Aorta (tissue), 5 donors: Measurements from ENCODE around the gene AGAP1. TPM values are rescaled to one million over a fixed set of nuclear protein-coding genes. Genes with fewer than 3 reads are reported as not detected.

Experiments used
- ATAC-seq: fragments of 200-7000 bp; cut with Tn5 transposase; one replicate; pipeline ENCODE4 v1.9.1; 2022; ENCODE audit warnings: moderate library complexity; ENCODE audit not compliant: low FRiP score
- DNase-seq, 2 donors: peaks; one replicate each; pipeline ENCODE4 v3.0.0-alpha.2; 2020
- H3K27ac ChIP-seq, 2 donors: one replicate each; pipeline ENCODE4 v1.5.1; 2013; ENCODE audit warnings: low read length in 2 of 2, mild to moderate bottlenecking in 2 of 2, moderate library complexity in 2 of 2, control low read depth in 1 of 2, inconsistent platforms in 1 of 2, low read depth in 1 of 2
- H3K27me3 ChIP-seq, 2 donors: one replicate each; pipeline ENCODE4 v1.6.1; 2013; ENCODE audit warnings: control low read depth in 1 of 2, low read length in 1 of 2, mild to moderate bottlenecking in 1 of 2, moderate library complexity in 1 of 2; ENCODE audit not compliant: insufficient read depth in 2 of 2, control insufficient read depth in 1 of 2
- H3K36me3 ChIP-seq, 2 donors: one replicate each; pipeline ENCODE4 v1.6.1; 2013; ENCODE audit warnings: control low read depth in 1 of 2, low read length in 1 of 2, mild to moderate bottlenecking in 1 of 2; ENCODE audit not compliant: insufficient read depth in 2 of 2, control insufficient read depth in 1 of 2
- H3K4me1 ChIP-seq, 2 donors: one replicate each; pipeline ENCODE4 v1.6.1; 2013; ENCODE audit warnings: low read length in 2 of 2, control low read depth in 1 of 2, mild to moderate bottlenecking in 1 of 2, moderate library complexity in 1 of 2; ENCODE audit not compliant: insufficient read depth in 2 of 2, control insufficient read depth in 1 of 2
- H3K4me3 ChIP-seq, 2 donors: one replicate each; pipeline ENCODE4 v1.5.1; 2013; ENCODE audit warnings: low read length in 2 of 2, control low read depth in 1 of 2, mild to moderate bottlenecking in 1 of 2
- H3K9me3 ChIP-seq: one replicate; pipeline ENCODE4 v1.6.1; 2013; ENCODE audit warnings: mild to moderate bottlenecking, low read length; ENCODE audit not compliant: control insufficient read depth
- WGBS, 2 donors: extraction: QIAGEN DNeasy Blood & Tissue Kit; methylation state at CpG; one replicate each; pipeline ENCODE4 v1.1.7; 2013; 5-methylcytosine and 5-hydroxymethylcytosine counted together
- intact Hi-C, 2 donors: fragments of 100-400 bp; cut with DNase I; formaldehyde crosslinking; loops; one replicate each; pipeline versions ENCODE4 v1.14.2 to v1.15.0; 2022
- polyA plus RNA-seq, 2 donors: library from polyadenylated mRNA; stranded (reverse); fragments of 200-250 nt; gene quantifications; one replicate each; pipeline ENCODE4 v1.2.3, GENCODE V29; 2013
- total RNA-seq, 2 donors: library from RNA; stranded (reverse); fragmentation: NEBNext Ultra II Directional; extraction: Animal tissue kit (Norgen Biotek cat#: 25700); gene quantifications; one replicate each; pipeline ENCODE4 v1.2.1, GENCODE V29; 2021
- donor health status: healthy with polysubstance abuse.
- donor health status: Bipolar disorder and iron deficiency.
- donor health status: DM: no; HTN: no; CAD: no.
- donor health status: DM: no; HTN: no; CAD: no.
- donor health status: DM: yes; HTN: yes; CAD: no.

Gene AGAP1
- total and polyA plus RNA-seq, 4 donors, result 3.0 to 32.7 (median 12.7) TPM

- peak; percentile 8 for ATAC-seq
Observed at GRCh38 chr2:236045251-236046235, 551.7 kb downstream of the AGAP1 start.

GRCh38 chr2:236046715-236047114, 552.9 kb downstream of the AGAP1 start:
- H3K36me3 ChIP-seq, result no peaks in the 10 kb centered on the region
- 90 to 94% methylated on average over 3 of the region's 3 CpGs for WGBS, 2 donors
- H3K4me1 ChIP-seq, result no peaks in the 10 kb centered on the region
- H3K4me3 ChIP-seq, result no peak overlapping the region
- no peak overlapping the region for H3K27ac ChIP-seq
- ATAC-seq (no peak), DNase-seq (no peak)
- H3K9me3 ChIP-seq, result no peaks in the 10 kb centered on the region
- no peaks in the 10 kb centered on the region for H3K27me3 ChIP-seq
- intact Hi-C loops, result no loop called here

More at GRCh38 chr2:236045251-236046235, 551.7 kb downstream of the AGAP1 start:
- intact Hi-C loops, result no loop called here
- no peak overlapping the region for H3K4me3 ChIP-seq
- H3K9me3 ChIP-seq, result no peaks in the 10 kb centered on the region
- 87 to 89% methylated on average over 26 of the region's 26 CpGs for WGBS, 2 donors
- H3K36me3 ChIP-seq, result no peaks in the 10 kb centered on the region
- no peaks in the 10 kb centered on the region for H3K27me3 ChIP-seq
- no peak overlapping the region for H3K27ac ChIP-seq
- DNase-seq, result no peak
- H3K4me1 ChIP-seq, result no peaks in the 10 kb centered on the region

- Histone ChIP-seq H3K27me3 (no peaks in the 10 kb centered on the region), H3K4me1 (no peaks in the 10 kb centered on the region), H3K9me3 (no peaks in the 10 kb centered on the region), H3K27ac (no peak overlapping the region), H3K4me3 (no peak overlapping the region), H3K36me3 (no peaks in the 10 kb centered on the region)
- DNase-seq, result no peak
- intact Hi-C loops, result no loop called here
- no peak for ATAC-seq
- 90 to 93% methylated on average over 8 to 10 of the region's 10 CpGs for WGBS, 2 donors
Observed at GRCh38 chr2:236047176-236047575, 553.3 kb downstream of the AGAP1 start.

- Histone ChIP-seq H3K36me3 (no peaks in the 10 kb centered on the region), H3K4me3 (no peak overlapping the region), H3K9me3 (no peaks in the 10 kb centered on the region), H3K27ac (no peak overlapping the region), H3K27me3 (no peaks in the 10 kb centered on the region), H3K4me1 (no peaks in the 10 kb centered on the region)
- DNase-seq (no peak), ATAC-seq (no peak)
- 95% methylated on average over 10 of the region's 10 CpGs for WGBS, 2 donors
- intact Hi-C loops, result no loop called here
Observed at GRCh38 chr2:236047886-236048540, 554.2 kb downstream of the AGAP1 start.

GRCh38 chr2:236049981-236050380, 556.1 kb downstream of the AGAP1 start:
- 92 to 94% methylated on average over 8 of the region's 8 CpGs for WGBS, 2 donors
- Histone ChIP-seq H3K9me3 (no peaks in the 10 kb centered on the region), H3K27me3 (no peaks in the 10 kb centered on the region), H3K36me3 (no peaks in the 10 kb centered on the region), H3K4me3 (no peak overlapping the region), H3K27ac (no peak overlapping the region), H3K4me1 (no peaks in the 10 kb centered on the region)
- DNase-seq (no peak), ATAC-seq (no peak)
- intact Hi-C loops, result no loop called here

- Histone ChIP-seq H3K27me3 (no peaks in the 10 kb centered on the region), H3K4me1 (no peaks in the 10 kb centered on the region), H3K27ac (no peak overlapping the region), H3K36me3 (no peaks in the 10 kb centered on the region), H3K9me3 (no peaks in the 10 kb centered on the region), H3K4me3 (no peak overlapping the region)
- DNase-seq, result no peak
- no peak for ATAC-seq
- intact Hi-C loops, result no loop called here
- 67 to 69% methylated on average over 10 of the region's 10 CpGs for WGBS, 2 donors
Observed at GRCh38 chr2:236051351-236051750, 557.5 kb downstream of the AGAP1 start.

- no peak for ATAC-seq
- H3K27ac ChIP-seq, result no peak overlapping the region
- intact Hi-C loops, result no loop called here
- 84 to 90% methylated on average over 11 of the region's 11 CpGs for WGBS, 2 donors
- H3K9me3 ChIP-seq, result no peaks in the 10 kb centered on the region
- no peak overlapping the region for H3K4me3 ChIP-seq
- no peaks in the 10 kb centered on the region for H3K4me1 ChIP-seq
- H3K27me3 ChIP-seq, result no peaks in the 10 kb centered on the region
- no peaks in the 10 kb centered on the region for H3K36me3 ChIP-seq
- DNase-seq, result no peak
Observed at GRCh38 chr2:236051806-236052205, 558.0 kb downstream of the AGAP1 start.

GRCh38 chr2:236052206-236052605, 558.4 kb downstream of the AGAP1 start:
- 91 to 95% methylated on average over 14 of the region's 14 CpGs for WGBS, 2 donors
- Histone ChIP-seq H3K9me3 (no peaks in the 10 kb centered on the region), H3K4me3 (no peak overlapping the region), H3K36me3 (no peaks in the 10 kb centered on the region), H3K4me1 (no peaks in the 10 kb centered on the region), H3K27me3 (no peaks in the 10 kb centered on the region), H3K27ac (no peak overlapping the region)
- no peak for ATAC-seq
- intact Hi-C loops, result no loop called here
- DNase-seq, result no peak
